Endometrium (tissue), 2 donors: ENCODE measurements around the gene PEX11A.
A peak's percentile ranks its signal among the peaks of the same experiment; 100 is the strongest.
"Not testable (repeated sequence)": the region's sequence is repeated elsewhere in the genome, so short reads cannot be mapped to it uniquely, and the experiment has no call there.

ENCODE experiments used
- FAIRE-seq: peaks from 2 replicates; lab custom pipeline; 2012; peaks lifted over from hg19 to GRCh38; lab: Jason Lieb, UNC
- donor health status: control.
- donor health status: control.

The PEX11A gene

DNA sequence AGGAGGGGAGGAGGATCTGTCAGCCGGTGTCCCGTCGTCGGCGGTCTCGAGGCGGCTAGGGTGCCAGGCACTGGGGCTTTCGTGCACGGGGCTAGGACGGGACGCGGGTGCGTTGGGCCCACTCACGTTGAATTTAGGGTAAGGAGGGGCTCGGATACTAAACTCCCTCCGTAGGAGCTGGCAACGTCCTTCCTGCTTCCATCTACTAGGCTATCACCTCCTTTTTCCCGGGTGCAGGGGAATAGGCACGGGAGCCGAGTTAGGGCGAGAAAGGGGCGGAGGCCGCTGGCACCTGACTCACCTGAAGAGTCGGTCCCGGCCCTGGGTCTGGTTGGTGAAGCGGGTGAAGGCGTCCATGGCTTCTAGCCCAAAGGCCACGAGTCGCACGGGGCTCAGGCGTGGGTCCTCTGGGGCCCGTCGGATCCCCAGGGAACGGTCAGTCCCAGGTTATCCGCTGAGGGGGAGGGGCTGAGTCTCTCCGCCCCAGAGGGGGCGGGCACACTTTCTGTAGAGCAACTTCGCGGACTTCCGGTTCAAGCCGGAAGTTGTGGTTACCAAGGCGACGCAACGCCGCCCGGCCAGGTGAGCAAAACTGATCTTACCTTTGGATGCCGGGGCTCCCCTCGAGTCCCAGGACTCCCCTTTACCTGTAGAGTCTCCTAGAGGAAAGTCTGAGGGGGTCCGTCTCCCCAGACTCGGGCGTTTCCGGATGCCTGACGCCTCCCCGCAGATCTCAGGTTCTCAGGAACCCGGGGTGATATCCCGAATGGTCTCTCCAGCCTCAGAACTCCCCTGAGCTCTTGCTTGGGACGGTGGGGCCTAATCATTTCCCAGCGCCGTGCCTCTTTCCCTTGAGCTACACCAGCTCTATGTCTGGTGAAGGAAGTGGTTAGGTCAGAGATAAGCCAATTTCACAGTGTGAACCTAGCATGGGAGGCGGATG lies at the start of gene PEX11A, which contains the start of gene WDR93:
Gene PEX11A, minus strand, starts transcription at position 479 of the 943 bp plus-strand sequence. Its CDS starts 122 bp downstream, at position 357.
Gene WDR93, plus strand, starts transcription at position 536 of the 943 bp plus-strand sequence. CDS start 10,936 bp downstream, outside the sequence.
- FAIRE-seq, result no peak

- FAIRE-seq, result peak; percentile 75
These were observed 49.6 kb upstream of the PEX11A start for GRCh38 chr15:89740137-89740536.

- FAIRE-seq, result no peak
These were observed 45.2 kb upstream of the PEX11A start for GRCh38 chr15:89735773-89736172.

- no peak for FAIRE-seq
These were observed 42.1 kb upstream of the PEX11A start for GRCh38 chr15:89732451-89733172.

GRCh38 chr15:89731275-89731674 lies 40.7 kb upstream of the PEX11A start:
- FAIRE-seq, result no peak

GRCh38 chr15:89728254-89728653 lies 37.7 kb upstream of the PEX11A start:
- no peak for FAIRE-seq

- FAIRE-seq, result no peak
These were observed 34.5 kb upstream of the PEX11A start for GRCh38 chr15:89725064-89725463.

DNA sequence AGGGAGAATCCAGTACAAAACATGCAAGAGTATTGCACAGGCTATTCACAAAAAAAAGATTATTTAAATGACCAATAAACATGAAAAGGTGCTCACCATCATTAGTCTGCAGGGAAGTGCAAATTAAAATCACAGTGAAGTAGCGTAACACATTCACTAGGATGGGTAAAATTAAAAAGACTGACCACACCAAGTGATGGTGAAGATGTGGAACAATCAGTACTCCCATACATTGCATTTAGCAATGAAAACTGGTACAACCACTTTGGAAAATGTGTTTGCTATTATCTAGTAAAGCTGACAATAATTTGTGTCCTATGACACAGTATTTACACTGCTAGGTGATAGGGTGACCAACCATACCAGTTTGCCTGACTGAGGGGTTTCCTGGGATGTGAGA lies 34.1 kb upstream of the PEX11A start:
- FAIRE-seq, result no peak

- no peak for FAIRE-seq
These were observed 32.5 kb upstream of the PEX11A start for GRCh38 chr15:89723031-89723430.

GRCh38 chr15:89714775-89715174 lies 24.2 kb upstream of the PEX11A start:
- FAIRE-seq, result no peak

- no peak for FAIRE-seq
These were observed 17.0 kb upstream of the PEX11A start for GRCh38 chr15:89707577-89707976.

GRCh38 chr15:89704411-89704810 lies 13.9 kb upstream of the PEX11A start:
- FAIRE-seq, result no peak

- FAIRE-seq, result no peak
These were observed 4.6 kb upstream of the PEX11A start for GRCh38 chr15:89695198-89695597.

- FAIRE-seq, result no peak
These were observed 3.1 kb upstream of the PEX11A start for GRCh38 chr15:89693696-89694095.

DNA sequence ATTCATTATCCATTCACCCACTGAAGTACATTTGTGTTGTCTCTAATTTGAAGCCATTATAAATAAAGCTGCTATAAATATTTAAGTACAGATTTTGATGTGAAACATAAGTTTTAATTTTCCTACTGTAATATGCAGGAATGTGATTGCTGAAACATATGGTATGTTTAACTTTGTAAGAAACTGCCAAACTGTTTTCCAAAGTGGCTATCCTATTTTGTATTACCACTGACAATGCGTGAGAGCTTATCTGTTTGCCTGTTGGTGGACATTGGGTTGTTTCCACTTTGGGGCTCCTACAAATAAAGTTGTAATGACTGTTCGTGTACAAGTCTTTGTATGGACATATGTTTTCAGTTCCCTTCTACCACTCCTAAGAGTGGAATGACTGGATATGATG lies 2.5 kb upstream of the PEX11A start:
- no peak for FAIRE-seq

DNA sequence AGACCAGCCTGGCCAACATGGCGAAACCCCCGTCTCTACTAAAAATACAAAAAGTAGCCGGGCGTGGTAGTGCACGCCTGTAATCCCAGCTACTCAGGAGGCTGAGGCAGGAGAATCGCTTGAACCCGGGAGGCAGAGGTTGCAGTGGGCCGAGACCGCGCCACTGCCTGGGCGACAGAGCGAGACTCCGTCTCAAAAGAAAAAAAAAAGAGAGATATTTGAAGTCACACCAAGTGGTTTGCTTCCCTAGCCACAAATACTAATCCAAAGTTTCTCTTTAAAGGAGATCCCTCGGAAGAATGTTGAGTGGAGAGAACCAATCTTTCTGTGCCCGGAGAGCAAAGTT lies 651 bp downstream of the PEX11A start:
- FAIRE-seq, result not testable (repeated sequence)

DNA sequence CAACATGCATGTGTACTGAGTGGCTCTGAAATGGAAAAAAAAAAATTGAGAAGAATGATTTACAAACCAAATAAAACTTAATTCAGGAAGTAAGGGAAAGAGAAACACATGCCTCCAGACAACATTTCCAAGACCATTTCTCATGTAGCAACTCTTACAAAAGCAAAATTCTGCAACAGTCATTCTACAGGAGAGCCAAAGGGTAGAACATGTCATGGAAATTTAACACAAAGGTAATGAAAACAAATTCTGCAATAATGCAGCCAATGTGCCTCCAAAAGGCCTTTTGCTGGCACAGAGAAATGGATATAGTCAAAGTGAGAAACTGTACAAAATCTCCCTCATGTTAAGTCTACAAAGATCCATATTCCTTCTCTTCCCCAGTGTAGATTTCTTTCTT lies 4.0 kb downstream of the PEX11A start:
- FAIRE-seq, result no peak

DNA sequence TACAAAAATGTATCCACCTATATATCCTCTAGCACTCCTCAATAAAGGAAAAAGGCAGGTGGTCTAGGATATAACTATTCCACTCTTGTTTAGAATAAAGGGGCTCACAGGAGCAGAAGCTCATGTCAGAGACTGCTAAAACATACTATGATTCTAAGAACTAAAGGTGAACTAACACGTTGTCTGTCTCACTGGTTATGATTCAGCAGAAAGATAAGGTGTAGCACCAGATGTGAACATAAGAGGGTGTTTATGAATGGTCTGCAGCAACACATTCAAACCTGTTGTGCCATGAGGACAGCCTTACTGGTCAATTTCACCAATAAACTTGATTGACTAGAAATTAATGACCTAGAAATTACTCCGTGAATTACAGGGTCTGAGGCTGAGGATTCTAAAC lies 4.6 kb downstream of the PEX11A start:
- no peak for FAIRE-seq

- FAIRE-seq, result no peak
These were observed 9.4 kb downstream of the PEX11A start for GRCh38 chr15:89681146-89681545.

GRCh38 chr15:89680282-89680873 lies 10.2 kb downstream of the PEX11A start:
- no peak for FAIRE-seq

- no peak for FAIRE-seq
These were observed 11.3 kb downstream of the PEX11A start, which contains the start of gene PLIN1 for GRCh38 chr15:89679212-89679611. Gene PLIN1, minus strand, starts transcription at chr15:89679367. Its CDS starts 1,878 bp downstream, at chr15:89677489.

GRCh38 chr15:89677381-89677780 lies 13.2 kb downstream of the PEX11A start:
- no peak for FAIRE-seq

GRCh38 chr15:89675606-89676005 lies 14.9 kb downstream of the PEX11A start:
- no peak for FAIRE-seq
